Heart left ventricle (tissue), 16 donors: ENCODE results near the gene BIRC5. TPM values are rescaled to one million over a fixed set of nuclear protein-coding genes. Genes with fewer than 3 reads are reported as not detected.

ENCODE experiments used
- ATAC-seq, 4 donors: fragments of 200-7000 bp; cut with Tn5 transposase; one replicate each; pipeline ENCODE4 v1.9.1; 2020 to 2022; ENCODE audit warnings: moderate library complexity in 4 of 4, mild to moderate bottlenecking in 3 of 4, moderate number of reproducible peaks in 1 of 4
- DNase-seq, 5 donors: peaks; one replicate each; pipeline ENCODE4 v3.0.0-alpha.2; 2020
- H3K27ac ChIP-seq, 12 donors: fragments of 200-600 bp; sonication (generic) in 4 of 12; one replicate each; pipeline versions ENCODE4 v1.5.0 to v1.8.0; 2016 to 2022; ENCODE audit warnings: mild to moderate bottlenecking in 2 of 12
- H3K27me3 ChIP-seq, 9 donors: fragments of 200-600 bp; sonication (generic) in 2 of 9; one replicate each; pipeline versions ENCODE4 v1.5.1 to v1.8.0; 2016 to 2022; ENCODE audit warnings: mild to moderate bottlenecking in 3 of 9
- H3K36me3 ChIP-seq, 9 donors: fragments of 200-600 bp; sonication (generic) in 2 of 9; one replicate each; pipeline versions ENCODE4 v1.5.0 to v1.8.0; 2018 to 2022; ENCODE audit warnings: mild to moderate bottlenecking in 2 of 9
- H3K4me1 ChIP-seq, 12 donors: fragments of 200-600 bp; sonication (generic) in 4 of 12; one replicate each; pipeline versions ENCODE4 v1.5.0 to v1.8.0; 2016 to 2022; ENCODE audit warnings: mild to moderate bottlenecking in 3 of 12
- H3K4me3 ChIP-seq, 12 donors: fragments of 200-600 bp; sonication (generic) in 4 of 12; one replicate each; pipeline versions ENCODE4 v1.5.0 to v1.8.0; 2017 to 2022; ENCODE audit warnings: mild to moderate bottlenecking in 9 of 12, moderate library complexity in 4 of 12
- H3K9me3 ChIP-seq, 12 donors: fragments of 200-600 bp; sonication (generic) in 4 of 12; one replicate each; pipeline versions ENCODE4 v1.5.0 to v1.8.0; 2016 to 2022; ENCODE audit warnings: mild to moderate bottlenecking in 1 of 12
- CTCF ChIP-seq, 12 donors: fragments of 200-600 bp; sonication (generic) in 4 of 12; IDR thresholded peaks; one replicate each; pipeline versions ENCODE4 v1.5.0 to v1.8.0; 2018 to 2022; ENCODE audit warnings: antibody characterized with exemption in 12 of 12, mild to moderate bottlenecking in 5 of 12
- POLR2A ChIP-seq, 2 donors: fragments of 450-650 bp; IDR thresholded peaks; one replicate each; pipeline ENCODE4 v1.6.1; 2017; ENCODE audit warnings: antibody characterized with exemption in 2 of 2, mild to moderate bottlenecking in 2 of 2, moderate library complexity in 2 of 2
- WGBS, 4 donors: extraction: QIAGEN DNeasy Blood & Tissue Kit in 2 of 4; methylation state at CpG; one replicate each; pipeline versions ENCODE4 v1.1.5 to v1.1.7; 2013 to 2018; 5-methylcytosine and 5-hydroxymethylcytosine counted together
- intact Hi-C, 10 donors: fragments of 100-400 bp; cut with DNase I; formaldehyde crosslinking; loops; one replicate each; pipeline versions ENCODE4 v1.11.1 to v1.14.2; 2022
- polyA plus RNA-seq, 2 donors: library from polyadenylated mRNA; stranded (reverse); fragments of 200-250 nt; gene quantifications; one replicate each; pipeline ENCODE4 v1.2.3, GENCODE V29; 2013
- total RNA-seq, 9 donors: library from RNA; depleted of rRNA in 2 of 9; stranded (reverse); fragments of >200 nt in 2 of 9; fragmentation: NEBNext Ultra II Directional in 3 of 9; extraction: Animal tissue kit (Norgen Biotek cat#: 25700) in 3 of 9; gene quantifications; one replicate each; pipeline versions ENCODE4 v1.1.0 to v1.2.4, GENCODE V29; 2016 to 2023
- donor health status: ischemic (EF 13 %, LVEDD 7.1; RV severe dilation, severe dysfunction).
- donor health status: healthy with polysubstance abuse.
- donor health status: DM: no; HTN: yes; CAD: no.
- donor health status: DM: no; HTN: no; CAD: no.
- donor health status: ischemic (EF 25% LVEDD 6.9; RV normal size, moderate dysfunction).
- donor health status: ischemic (EF 25% LVEDD 5.7; RV mildly dilated, moderate dysfunction).
- donor health status: healthy.
- donor health status: DM: yes; HTN: yes; CAD: no.
- donor health status: ischemic (EF 35%, LVEDD 5.7; RV mildly dilated, moderate dysfunction).
- donor health status: nonischemic (EF 11% LVEDD 7.7; RV severe dilation, severe dysfunction).
- donor health status: DM: yes; HTN: yes; CAD: no.
- donor health status: PGD.
- donor health status: ischemic (EF 29% LVEDD 5.4; RV normal size, mild dysfunction).
- donor health status: nonischemic (EF 23%, LVEDD 6.1; RV moderate dilation, normal function).

The BIRC5 gene
- total and polyA plus RNA-seq, 11 donors: 0.11 to 10.9 (median 0.85) TPM; not detected in 2

GRCh38 chr17:78227455-78227916 is 13.4 kb downstream of the BIRC5 start:
- ATAC-seq: no peak
- WGBS, 4 donors: 81 to 91% (median 83%) methylated on average over 9 to 10 of the region's 10 CpGs

GRCh38 chr17:78228176-78228575 is 14.1 kb downstream of the BIRC5 start:
- H3K27ac ChIP-seq: no peak overlapping the region
- peaks cover 0 to 5% (median 0%) of the 10 kb centered on the region in 9 donors for H3K36me3 ChIP-seq
- H3K27me3 ChIP-seq: peaks cover 16 to 35% (median 24%) of the 10 kb centered on the region in 9 donors
- peaks cover 0 to 16% (median 2%) of the 10 kb centered on the region in 12 donors for H3K4me1 ChIP-seq
- WGBS, 4 donors: 79 to 91% (median 88%) methylated on average over 4 of the region's 4 CpGs
- intact Hi-C loops: no loop called here
- H3K9me3 ChIP-seq: no peaks in the 10 kb centered on the region
- H3K4me3 ChIP-seq: no peak overlapping the region
- DNase-seq: no peak
- no peak for ATAC-seq
- TF ChIP-seq CTCF (IDR thresholded peaks at IDR 0.05) (no peak), POLR2A (IDR thresholded peaks at IDR 0.05) (no peak)

More at GRCh38 chr17:78227455-78227916, 13.4 kb downstream of the BIRC5 start:
- Histone ChIP-seq H3K27me3 (peaks cover 16 to 28% (median 22%) of the 10 kb centered on the region in 9 donors), H3K27ac (no peak overlapping the region), H3K4me3 (no peak overlapping the region), H3K36me3 (peaks cover 0 to 5% (median 0%) of the 10 kb centered on the region in 9 donors), H3K4me1 (peaks cover 0 to 16% (median 4%) of the 10 kb centered on the region in 12 donors), H3K9me3 (no peaks in the 10 kb centered on the region)
- TF ChIP-seq CTCF (IDR thresholded peaks at IDR 0.05) (no peak), POLR2A (IDR thresholded peaks at IDR 0.05) (no peak)
- DNase-seq: no peak
- intact Hi-C loops: no loop called here

GRCh38 chr17:78230252-78230962 is 16.4 kb downstream of the BIRC5 start:
- Histone ChIP-seq H3K27ac (no peak overlapping the region), H3K9me3 (no peaks in the 10 kb centered on the region), H3K4me1 (peaks cover 0 to 16% (median 2%) of the 10 kb centered on the region in 12 donors), H3K36me3 (no peaks in the 10 kb centered on the region), H3K4me3 (no peak overlapping the region), H3K27me3 (peaks cover 16 to 36% (median 24%) of the 10 kb centered on the region in 9 donors)
- ATAC-seq (no peak), DNase-seq (no peak)
- no peak for TF ChIP-seq POLR2A (IDR thresholded peaks at IDR 0.05)
- no peak for TF ChIP-seq CTCF (IDR thresholded peaks at IDR 0.05)
- 76 to 80% (median 79%) methylated on average over 13 of the region's 13 CpGs for WGBS, 4 donors
- intact Hi-C loops: no loop called here

- Histone ChIP-seq H3K27ac (no peak within 1 kb of the TSS), H3K27me3 (peaks cover 16 to 36% (median 24%) of the 10 kb centered on the region in 9 donors), H3K4me3 (no peak within 1 kb of the TSS), H3K36me3 (no peaks in the 10 kb centered on the region), H3K4me1 (peaks cover 0 to 16% (median 2%) of the 10 kb centered on the region in 12 donors), H3K9me3 (no peaks in the 10 kb centered on the region)
- TF ChIP-seq CTCF (IDR thresholded peaks at IDR 0.05) (no peak), POLR2A (IDR thresholded peaks at IDR 0.05) (no peak)
- DNase-seq (no peak), ATAC-seq (no peak)
- intact Hi-C loops: no loop called here
- WGBS, 4 donors: 24 to 53% (median 28%) methylated on average over 23 to 52 of the region's 52 CpGs
These were observed 17.2 kb downstream of the BIRC5 start, which contains the start of gene TMEM235 for GRCh38 chr17:78230996-78231935. TSS of gene TMEM235 (plus strand) at chr17:78231631. CDS start at chr17:78232024, 393 bp downstream.
